ENCODE results near the gene THOC6. TPM values are rescaled to one million over a fixed set of nuclear protein-coding genes. Genes with fewer than 3 reads are reported as not detected.

The THOC6 gene
- total RNA-seq, 1 experiment from 2014 or later, result 58.5 TPM

GRCh38 chr16:3015865-3016521 is 7.8 kb upstream of the THOC6 start:
- no peak for DNase-seq (ENCODE audit: low spot score)

DNA sequence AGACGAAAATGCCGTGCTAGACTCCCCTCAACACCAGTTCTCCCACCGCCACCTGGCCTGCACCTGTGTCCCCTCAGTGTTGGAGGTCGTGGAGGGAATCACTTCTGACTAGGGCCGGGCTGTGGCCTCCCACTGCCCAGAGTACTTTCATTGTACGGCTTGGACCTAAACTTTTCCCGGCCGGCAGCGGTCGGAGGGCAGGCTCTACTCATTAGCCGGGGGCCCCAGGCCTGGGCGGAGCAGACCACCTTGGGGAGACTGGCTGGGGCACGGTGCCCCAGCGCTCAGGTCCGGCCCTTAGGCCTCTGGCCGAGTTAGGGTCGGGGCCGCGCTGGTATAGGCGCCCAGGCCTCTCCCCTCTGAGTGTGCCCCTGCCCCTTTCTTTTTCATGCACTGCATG is 6.5 kb upstream of the THOC6 start:
- no peak for DNase-seq (ENCODE audit: low spot score)

DNA sequence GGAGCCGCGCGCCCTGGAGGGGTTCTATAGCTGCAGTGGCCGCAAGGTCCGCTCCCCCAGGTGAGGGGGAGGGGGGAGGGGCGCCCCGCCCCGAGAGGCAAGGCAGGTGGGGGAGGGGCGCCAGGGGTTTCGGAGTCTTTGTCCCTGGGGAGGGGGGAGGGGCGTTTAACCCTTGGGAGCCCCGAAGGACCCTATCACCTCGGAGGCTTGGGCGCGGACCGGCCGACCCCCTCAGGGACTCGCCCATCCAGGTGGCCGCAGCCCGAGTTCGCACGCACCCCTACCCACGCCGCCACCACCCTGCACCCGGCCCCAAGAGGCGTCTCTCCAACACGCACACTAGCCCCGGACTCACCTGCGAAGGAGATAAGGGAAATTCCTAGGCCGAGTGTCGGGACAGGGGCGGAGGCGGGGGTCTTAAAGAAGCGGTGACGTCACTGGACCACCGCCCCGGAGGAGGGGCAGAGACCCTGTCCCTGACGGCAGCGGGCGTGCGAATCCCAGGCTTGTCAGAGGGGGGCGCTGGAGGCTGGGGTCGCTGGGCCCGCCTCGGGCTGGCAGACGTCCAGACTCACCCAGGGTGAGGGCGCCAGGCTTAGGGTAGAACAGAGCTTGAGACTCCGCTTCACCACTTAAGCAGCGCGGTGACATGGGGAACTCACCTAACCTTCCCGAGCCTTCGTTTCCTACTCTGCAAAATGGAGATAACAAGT is 5.9 kb upstream of the THOC6 start, which contains the start of gene CLDN6:
CLDN6 (minus strand) TSS at position 390 of the 713 bp plus-strand sequence. CDS start 2,162 bp downstream, outside the sequence.
- peak; percentile 9 for DNase-seq (ENCODE audit: low spot score)

GRCh38 chr16:3019594-3020246 is 4.1 kb upstream of the THOC6 start:
- DNase-seq (ENCODE audit: low spot score), result no peak

DNA sequence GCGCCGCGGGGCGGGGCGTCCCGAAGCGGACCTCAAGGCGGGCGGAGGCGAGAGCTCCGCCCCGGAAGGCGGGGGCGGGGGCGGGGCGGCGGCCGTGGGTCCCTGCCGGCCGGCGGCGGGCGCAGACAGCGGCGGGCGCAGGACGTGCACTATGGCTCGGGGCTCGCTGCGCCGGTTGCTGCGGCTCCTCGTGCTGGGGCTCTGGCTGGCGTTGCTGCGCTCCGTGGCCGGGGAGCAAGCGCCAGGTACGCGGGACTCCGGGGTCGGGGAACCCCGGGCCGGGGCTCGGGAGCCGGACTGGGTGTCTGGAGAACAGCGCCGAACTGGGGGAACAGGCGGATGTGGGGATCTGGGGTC is 3.6 kb upstream of the THOC6 start, which contains the start of gene TNFRSF12A:
TNFRSF12A (plus strand) TSS at position 122 of the 357 bp plus-strand sequence; CDS start at position 152, 30 bp downstream.
- DNase-seq (ENCODE audit: low spot score), result peak; percentile 87

- DNase-seq (ENCODE audit: low spot score), result peak; percentile 92
These were observed 3.0 kb upstream of the THOC6 start for GRCh38 chr16:3020604-3021448.

DNA sequence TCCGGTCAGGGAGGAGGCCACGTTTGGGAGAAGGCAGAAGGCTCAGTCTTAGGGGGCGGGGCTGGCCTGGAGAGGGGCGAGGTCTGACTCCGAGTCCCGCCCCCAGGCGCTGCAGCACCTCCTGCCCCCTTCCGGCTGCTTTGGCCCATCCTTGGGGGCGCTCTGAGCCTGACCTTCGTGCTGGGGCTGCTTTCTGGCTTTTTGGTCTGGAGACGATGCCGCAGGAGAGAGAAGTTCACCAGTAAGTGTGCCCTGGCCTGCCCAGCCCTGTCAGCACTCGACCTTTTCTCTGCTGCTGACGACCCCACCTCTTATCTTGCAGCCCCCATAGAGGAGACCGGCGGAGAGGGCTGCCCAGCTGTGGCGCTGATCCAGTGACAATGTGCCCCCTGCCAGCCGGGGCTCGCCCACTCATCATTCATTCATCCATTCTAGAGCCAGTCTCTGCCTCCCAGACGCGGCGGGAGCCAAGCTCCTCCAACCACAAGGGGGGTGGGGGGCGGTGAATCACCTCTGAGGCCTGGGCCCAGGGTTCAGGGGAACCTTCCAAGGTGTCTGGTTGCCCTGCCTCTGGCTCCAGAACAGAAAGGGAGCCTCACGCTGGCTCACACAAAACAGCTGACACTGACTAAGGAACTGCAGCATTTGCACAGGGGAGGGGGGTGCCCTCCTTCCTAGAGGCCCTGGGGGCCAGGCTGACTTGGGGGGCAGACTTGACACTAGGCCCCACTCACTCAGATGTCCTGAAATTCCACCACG is 2.2 kb upstream of the THOC6 start:
- peak; percentile 84 for DNase-seq (ENCODE audit: low spot score)

DNA sequence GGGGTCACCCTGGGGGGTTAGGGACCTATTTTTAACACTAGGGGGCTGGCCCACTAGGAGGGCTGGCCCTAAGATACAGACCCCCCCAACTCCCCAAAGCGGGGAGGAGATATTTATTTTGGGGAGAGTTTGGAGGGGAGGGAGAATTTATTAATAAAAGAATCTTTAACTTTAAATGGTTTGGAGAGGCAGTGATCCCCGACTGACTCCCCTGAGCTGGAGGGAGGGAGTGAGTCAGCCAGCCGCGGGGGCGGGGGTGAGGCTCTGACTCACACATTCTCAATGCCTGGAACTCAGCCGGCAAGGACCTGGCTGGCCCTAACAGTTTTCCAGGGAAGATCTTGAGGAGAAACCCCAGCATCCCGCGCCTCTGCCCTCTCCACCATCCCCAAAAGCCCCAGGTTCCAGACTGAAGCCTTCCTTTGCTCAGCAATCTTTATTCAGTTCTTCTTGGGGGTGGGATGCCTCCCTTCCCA is 1.6 kb upstream of the THOC6 start:
- peak; percentile 89 for DNase-seq (ENCODE audit: low spot score)

DNA sequence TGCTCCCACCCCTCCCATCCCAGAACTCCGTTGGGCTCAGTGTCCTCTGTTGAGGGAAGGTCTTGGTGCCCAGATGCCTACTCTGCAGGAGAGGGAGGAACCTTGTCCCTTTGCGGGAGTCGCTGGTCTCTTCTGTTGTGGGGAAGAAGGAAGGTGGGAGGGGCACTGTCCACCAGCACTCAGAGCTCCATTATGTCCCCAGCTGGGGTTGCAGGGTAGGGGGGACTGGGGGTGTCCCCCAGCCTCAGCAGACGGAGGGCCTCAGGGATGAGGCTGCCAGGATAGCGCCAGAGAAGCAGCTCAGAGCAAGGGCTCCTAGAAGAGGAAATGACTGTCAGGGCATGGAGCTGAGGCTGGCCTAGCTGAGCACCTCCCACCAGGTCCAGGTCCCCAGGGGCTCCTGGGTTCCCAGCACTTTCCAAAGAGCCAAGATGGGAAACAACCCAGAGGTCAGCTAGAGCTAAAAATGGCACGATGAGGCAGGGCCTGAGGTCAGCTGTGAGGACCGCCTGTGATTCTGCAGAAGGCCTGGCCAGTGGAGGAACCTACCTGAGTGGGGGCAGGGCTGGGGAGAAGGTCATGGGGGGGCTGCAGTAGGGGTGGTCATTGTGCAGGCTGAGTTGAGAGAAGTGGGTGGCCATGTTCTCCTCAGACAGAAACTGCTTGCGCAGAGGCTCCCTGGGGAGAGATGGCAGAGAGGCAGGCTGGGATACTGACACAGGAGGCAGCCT is 986 bp upstream of the THOC6 start:
- DNase-seq (ENCODE audit: low spot score), result no peak

DNA sequence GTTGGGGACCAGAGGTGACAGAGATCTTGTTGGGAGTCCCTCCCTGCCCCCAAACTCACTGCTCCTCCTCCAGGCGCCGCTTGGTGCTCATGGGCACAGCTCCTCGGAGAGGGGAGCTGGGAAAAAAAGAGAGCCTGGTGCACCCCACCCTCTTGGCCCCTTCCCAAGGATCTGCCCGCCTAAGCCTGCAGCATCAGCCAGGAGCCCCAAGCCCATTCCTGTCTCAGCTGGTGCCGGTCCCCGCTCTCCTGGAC is 493 bp upstream of the THOC6 start:
- DNase-seq (ENCODE audit: low spot score), result peak; percentile 85

- DNase-seq (ENCODE audit: low spot score), result no peak
These were observed 1.5 kb downstream of the THOC6 start for GRCh38 chr16:3025032-3026002.

- no peak for DNase-seq (ENCODE audit: low spot score)
These were observed 2.2 kb downstream of the THOC6 start for GRCh38 chr16:3026003-3026378.

GRCh38 chr16:3026609-3027488 is 3.0 kb downstream of the THOC6 start:
- DNase-seq (ENCODE audit: low spot score), result no peak

- DNase-seq (ENCODE audit: low spot score), result no peak
These were observed 3.6 kb downstream of the THOC6 start for GRCh38 chr16:3027489-3027795.

GRCh38 chr16:3027983-3028715 is 4.3 kb downstream of the THOC6 start:
- DNase-seq (ENCODE audit: low spot score), result peak; percentile 92

- DNase-seq (ENCODE audit: low spot score), result no peak
These were observed 5.0 kb downstream of the THOC6 start for GRCh38 chr16:3028716-3029319.

All from HT-29 (cell line).